Measurements from ENCODE around the gene PTX3.

PTX3 gene

DNA sequence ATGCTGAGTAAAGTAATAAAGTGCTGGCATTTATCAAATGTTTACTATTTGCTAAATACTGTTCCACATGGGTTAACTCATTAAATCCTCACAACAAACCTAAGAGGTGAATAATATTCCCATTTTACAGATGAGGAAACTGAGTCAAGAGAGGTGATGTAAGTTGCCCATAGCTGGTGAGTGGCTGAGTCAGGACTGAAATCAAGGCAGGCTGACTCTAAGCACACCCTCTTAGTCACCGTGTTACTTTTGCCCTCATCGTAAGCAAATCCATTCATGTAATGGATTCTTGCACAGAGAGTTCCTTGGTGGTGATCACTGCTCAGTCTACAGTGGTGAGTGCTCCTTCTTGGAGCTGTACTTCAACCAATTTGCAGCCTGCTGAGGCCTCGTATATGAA is 28.9 kb upstream of the PTX3 start:
- no peak for TF ChIP-seq CTCF (IDR thresholded peaks at IDR 0.05)
- no peaks in the 10 kb centered on the region for H3K27me3 ChIP-seq
- no peak overlapping the region for H3K27ac ChIP-seq
- H3K9me3 ChIP-seq = no peaks in the 10 kb centered on the region
- H3K4me3 ChIP-seq (ENCODE audit: low read depth in 1 of 2, low read length in 1 of 2) = no peak overlapping the region
- H3K36me3 ChIP-seq = no peaks in the 10 kb centered on the region
- H3K4me1 ChIP-seq (ENCODE audit: control insufficient read depth in 1 of 2, insufficient read depth in 1 of 2, low read depth in 1 of 2, low read length in 1 of 2) = peaks cover 5 to 10% of the 10 kb centered on the region in 2 experiments

DNA sequence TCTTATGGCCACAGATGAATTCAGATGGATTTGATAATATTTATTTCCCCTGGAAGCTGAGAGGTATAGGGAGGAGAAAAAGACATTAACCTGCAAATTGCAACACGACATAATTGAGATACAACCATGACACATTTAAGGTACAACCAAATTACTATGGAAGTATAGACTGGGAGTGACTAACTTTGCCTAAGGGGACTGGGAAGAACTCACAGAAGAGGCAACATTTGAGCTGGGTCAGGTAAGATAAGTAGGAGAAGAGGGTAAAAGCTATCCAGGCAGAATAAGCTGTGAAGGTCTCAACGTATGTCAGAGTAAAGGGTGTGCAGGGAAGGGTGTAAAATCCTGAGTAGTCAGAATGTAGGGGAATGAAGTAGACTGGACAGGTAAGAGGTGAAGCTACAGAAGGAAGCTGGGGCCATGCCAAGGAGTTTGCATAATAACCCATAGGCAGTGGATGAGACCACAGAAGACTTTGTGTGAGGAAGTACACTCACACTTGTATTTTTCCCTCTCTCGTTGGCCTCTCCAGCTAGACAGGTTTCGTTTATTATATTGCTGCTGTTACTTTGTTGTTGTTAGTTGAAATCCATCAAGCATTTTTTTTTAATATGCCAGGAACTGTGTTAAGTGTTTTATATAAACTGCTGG is 28.0 kb upstream of the PTX3 start:
- Histone ChIP-seq H3K27ac (no peak overlapping the region), H3K4me1 (ENCODE audit: control insufficient read depth in 1 of 2, insufficient read depth in 1 of 2, low read depth in 1 of 2, low read length in 1 of 2) (peaks cover 5 to 10% of the 10 kb centered on the region in 2 experiments), H3K9me3 (no peaks in the 10 kb centered on the region), H3K36me3 (no peaks in the 10 kb centered on the region), H3K27me3 (no peaks in the 10 kb centered on the region), H3K4me3 (ENCODE audit: low read depth in 1 of 2, low read length in 1 of 2) (no peak overlapping the region)
- TF ChIP-seq CTCF (IDR thresholded peaks at IDR 0.05) = no peak

DNA sequence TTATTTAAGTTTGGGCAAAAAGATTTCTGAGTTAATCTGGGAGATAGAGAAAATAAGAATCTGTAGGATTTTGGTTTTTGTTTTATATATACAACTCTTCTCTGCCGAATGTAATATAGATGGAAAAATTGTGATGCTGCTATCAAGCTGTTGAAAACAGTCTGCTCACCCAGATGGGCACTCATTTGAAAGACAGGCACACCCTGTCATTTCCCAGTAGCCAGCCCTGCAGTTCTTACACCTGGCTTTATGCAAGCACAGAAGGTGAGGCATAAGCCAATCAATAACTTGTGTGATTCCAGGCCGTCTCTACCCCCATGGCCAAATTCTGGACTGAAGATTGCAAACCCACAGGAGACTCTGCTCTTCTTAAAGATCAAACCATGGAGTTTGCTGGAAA is 27.1 kb upstream of the PTX3 start:
- H3K36me3 ChIP-seq = no peaks in the 10 kb centered on the region
- H3K27me3 ChIP-seq = no peaks in the 10 kb centered on the region
- H3K27ac ChIP-seq = no peak overlapping the region
- TF ChIP-seq CTCF (IDR thresholded peaks at IDR 0.05) = no peak
- H3K9me3 ChIP-seq = no peaks in the 10 kb centered on the region
- H3K4me1 ChIP-seq (ENCODE audit: control insufficient read depth in 1 of 2, insufficient read depth in 1 of 2, low read depth in 1 of 2, low read length in 1 of 2) = peaks cover 5 to 10% of the 10 kb centered on the region in 2 experiments
- no peak overlapping the region for H3K4me3 ChIP-seq (ENCODE audit: low read depth in 1 of 2, low read length in 1 of 2)

GRCh38 chr3:157410945-157411344 is 25.7 kb upstream of the PTX3 start:
- Histone ChIP-seq H3K4me3 (ENCODE audit: low read depth in 1 of 2, low read length in 1 of 2) (no peak overlapping the region), H3K9me3 (no peaks in the 10 kb centered on the region), H3K36me3 (no peaks in the 10 kb centered on the region), H3K4me1 (ENCODE audit: control insufficient read depth in 1 of 2, insufficient read depth in 1 of 2, low read depth in 1 of 2, low read length in 1 of 2) (peaks cover 5 to 10% of the 10 kb centered on the region in 2 experiments), H3K27ac (no peak overlapping the region), H3K27me3 (no peaks in the 10 kb centered on the region)
- no peak for TF ChIP-seq CTCF (IDR thresholded peaks at IDR 0.05)

DNA sequence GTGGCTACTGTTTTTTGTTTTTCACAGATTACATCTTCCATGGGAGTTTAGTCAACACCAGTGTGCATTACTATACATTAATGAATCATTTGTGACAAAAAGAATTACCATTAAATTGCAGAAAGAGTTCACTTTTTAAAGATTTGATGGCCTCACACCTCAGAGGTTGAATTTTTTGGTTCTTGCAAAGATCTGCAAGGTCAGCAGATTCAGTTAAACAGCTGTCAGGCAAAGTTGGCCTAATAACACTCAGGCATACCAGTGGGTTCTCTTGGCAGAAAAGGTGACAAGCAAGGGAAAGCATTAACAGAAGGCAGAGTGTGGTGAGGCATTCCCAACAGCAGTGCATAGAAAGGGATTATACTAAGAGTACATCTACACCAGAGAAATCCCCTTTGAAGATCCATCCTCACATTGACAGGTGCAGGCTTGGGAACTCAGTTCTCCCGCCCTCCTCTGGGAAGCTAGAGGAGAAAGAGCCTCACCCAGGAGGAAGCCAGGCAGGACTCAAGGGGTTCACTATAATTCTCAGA is 24.3 kb upstream of the PTX3 start:
- Histone ChIP-seq H3K27ac (no peak overlapping the region), H3K4me1 (ENCODE audit: control insufficient read depth in 1 of 2, insufficient read depth in 1 of 2, low read depth in 1 of 2, low read length in 1 of 2) (peaks cover 5 to 10% of the 10 kb centered on the region in 2 experiments), H3K4me3 (ENCODE audit: low read depth in 1 of 2, low read length in 1 of 2) (no peak overlapping the region), H3K9me3 (no peaks in the 10 kb centered on the region), H3K27me3 (no peaks in the 10 kb centered on the region), H3K36me3 (no peaks in the 10 kb centered on the region)
- no peak for TF ChIP-seq CTCF (IDR thresholded peaks at IDR 0.05)
